ENCODE measurements around the gene RNF168.
A peak's percentile ranks its signal among the peaks of the same experiment; 100 is the strongest.
"Not testable (repeated sequence)": the region's sequence is repeated elsewhere in the genome, so short reads cannot be mapped to it uniquely, and the experiment has no call there.

RNF168 gene

GRCh38 chr3:196503196-196504076, at the start of gene RNF168:
TSS of gene RNF168 (minus strand) at chr3:196503768. CDS start at chr3:196503173, 595 bp downstream.
- peak; percentile 95 for FAIRE-seq

GRCh38 chr3:196552253-196552652, 48.7 kb upstream of the RNF168 start:
- FAIRE-seq (no peak), DNase-seq (ENCODE audit: extremely low spot score, insufficient read length, low read depth) (no peak)

More at GRCh38 chr3:196503196-196504076, at the start of gene RNF168:
- peak; percentile 86 for DNase-seq (ENCODE audit: extremely low spot score, insufficient read length, low read depth)

- not testable (repeated sequence) for DNase-seq (ENCODE audit: extremely low spot score, insufficient read length, low read depth); FAIRE-seq
Measured at GRCh38 chr3:196550172-196550571, 46.6 kb upstream of the RNF168 start.

GRCh38 chr3:196549312-196549711, 45.7 kb upstream of the RNF168 start:
- not testable (repeated sequence) for FAIRE-seq; DNase-seq (ENCODE audit: extremely low spot score, insufficient read length, low read depth)

- FAIRE-seq (no peak), DNase-seq (ENCODE audit: extremely low spot score, insufficient read length, low read depth) (no peak)
Measured at GRCh38 chr3:196547067-196547466, 43.5 kb upstream of the RNF168 start.

- FAIRE-seq (no peak), DNase-seq (ENCODE audit: extremely low spot score, insufficient read length, low read depth) (no peak)
Measured at GRCh38 chr3:196546537-196546936, 43.0 kb upstream of the RNF168 start.

- no peak for FAIRE-seq
- DNase-seq (ENCODE audit: extremely low spot score, insufficient read length, low read depth) = no peak
Measured at GRCh38 chr3:196544491-196544992, 41.0 kb upstream of the RNF168 start.

GRCh38 chr3:196541684-196542445, 38.3 kb upstream of the RNF168 start:
- FAIRE-seq = no peak
- DNase-seq (ENCODE audit: extremely low spot score, insufficient read length, low read depth) = no peak

GRCh38 chr3:196537319-196537984, 33.9 kb upstream of the RNF168 start:
- DNase-seq (ENCODE audit: extremely low spot score, insufficient read length, low read depth) (peak; percentile 15), FAIRE-seq (no peak)

GRCh38 chr3:196533260-196533681, 29.7 kb upstream of the RNF168 start:
- no peak for DNase-seq (ENCODE audit: extremely low spot score, insufficient read length, low read depth)
- FAIRE-seq = no peak

GRCh38 chr3:196531418-196531817, 27.9 kb upstream of the RNF168 start:
- DNase-seq (ENCODE audit: extremely low spot score, insufficient read length, low read depth) = no peak

GRCh38 chr3:196528639-196529233, 25.2 kb upstream of the RNF168 start:
- DNase-seq (ENCODE audit: extremely low spot score, insufficient read length, low read depth) (peak; percentile 81), FAIRE-seq (peak; percentile 79)

More at GRCh38 chr3:196531418-196531817, 27.9 kb upstream of the RNF168 start:
- no peak for FAIRE-seq

- DNase-seq (ENCODE audit: extremely low spot score, insufficient read length, low read depth) (no peak), FAIRE-seq (no peak)
Measured at GRCh38 chr3:196525141-196525540, 21.6 kb upstream of the RNF168 start.

GRCh38 chr3:196524527-196524926, 21.0 kb upstream of the RNF168 start:
- DNase-seq (ENCODE audit: extremely low spot score, insufficient read length, low read depth) = no peak

GRCh38 chr3:196523841-196524240, 20.3 kb upstream of the RNF168 start:
- FAIRE-seq = no peak

More at GRCh38 chr3:196524527-196524926, 21.0 kb upstream of the RNF168 start:
- no peak for FAIRE-seq

GRCh38 chr3:196521291-196521690, 17.7 kb upstream of the RNF168 start:
- DNase-seq (ENCODE audit: extremely low spot score, insufficient read length, low read depth); FAIRE-seq: not testable (repeated sequence)

More at GRCh38 chr3:196523841-196524240, 20.3 kb upstream of the RNF168 start:
- DNase-seq (ENCODE audit: extremely low spot score, insufficient read length, low read depth) = no peak

GRCh38 chr3:196519718-196520082, 16.1 kb upstream of the RNF168 start:
- FAIRE-seq (no peak), DNase-seq (ENCODE audit: extremely low spot score, insufficient read length, low read depth) (no peak)

- FAIRE-seq = no peak
Measured at GRCh38 chr3:196518966-196519717, 15.6 kb upstream of the RNF168 start.

GRCh38 chr3:196517919-196518318, 14.4 kb upstream of the RNF168 start:
- DNase-seq (ENCODE audit: extremely low spot score, insufficient read length, low read depth) (no peak), FAIRE-seq (no peak)

More at GRCh38 chr3:196518966-196519717, 15.6 kb upstream of the RNF168 start:
- DNase-seq (ENCODE audit: extremely low spot score, insufficient read length, low read depth) = no peak

All from GM18507 (cell line).